Left renal cortex interstitium (tissue), 4 donors: ENCODE measurements around the gene ITPR3. TPM values are rescaled to one million over a fixed set of nuclear protein-coding genes. Genes with fewer than 3 reads are reported as not detected.

Source experiments
- DNase-seq, 4 donors: peaks; one replicate each; pipeline ENCODE4 v3.0.0-alpha.2; 2013; ENCODE audit warnings: low read depth in 4 of 4, low spot score in 2 of 4, missing footprints in 1 of 4
- polyA plus RNA-seq, 4 donors: library from polyadenylated mRNA; unstranded; fragments of 120-200 nt; gene quantifications; one replicate each; pipeline ENCODE4 v1.2.1, GENCODE V29; 2013; ENCODE audit not compliant: insufficient read length in 4 of 4

Gene ITPR3
- polyA plus RNA-seq, result 10 to 100 TPM in 1 of 4 donors, 1 to 10 TPM in 3; 7.9 to 10.4 (median 8.4) TPM

GRCh38 chr6:33620856-33621710, at the start of gene ITPR3:
TSS of gene ITPR3 (plus strand) at chr6:33621322. CDS start at chr6:33621603, 281 bp downstream.
- DNase-seq, result no peak

DNA sequence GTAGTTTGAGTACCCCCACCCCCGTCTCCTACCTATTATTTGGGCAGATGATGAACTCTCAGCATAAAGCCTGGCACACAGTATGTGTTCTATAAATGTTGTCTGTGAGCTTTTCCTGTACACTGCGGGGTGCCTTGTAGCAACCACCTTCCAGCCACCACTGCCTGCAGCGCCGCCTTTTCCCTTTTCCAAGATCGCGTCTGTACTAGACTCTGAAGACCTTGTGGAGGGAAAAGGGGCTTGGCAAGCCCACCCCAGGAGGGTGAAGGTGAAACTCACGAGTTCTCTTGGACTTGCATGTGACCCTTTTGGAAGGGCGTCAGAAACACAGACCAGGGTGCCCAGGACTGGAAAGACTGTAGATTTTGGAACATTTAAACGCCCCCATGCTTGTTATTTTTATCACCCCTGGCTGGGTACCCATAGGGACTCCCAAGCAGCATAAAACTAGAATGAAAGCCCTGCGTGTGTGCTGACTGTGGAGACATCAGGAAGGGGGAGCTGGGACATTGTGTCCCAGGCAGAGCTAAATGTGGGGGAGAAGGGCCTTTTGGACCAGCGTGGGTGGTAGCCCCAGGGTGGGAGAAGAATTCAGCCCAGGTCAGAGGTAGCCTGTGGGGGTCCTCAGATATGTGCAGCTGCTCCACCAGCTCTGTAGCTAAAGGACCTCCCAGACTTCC, 49.3 kb upstream of the ITPR3 start:
- DNase-seq, result no peak

- DNase-seq, result no peak
Observed at GRCh38 chr6:33575211-33575610, 45.9 kb upstream of the ITPR3 start.

- no peak for DNase-seq
Observed at GRCh38 chr6:33576668-33577067, 44.5 kb upstream of the ITPR3 start.

GRCh38 chr6:33577106-33577535, 44.0 kb upstream of the ITPR3 start:
- no peak for DNase-seq

GRCh38 chr6:33577718-33578117, 43.4 kb upstream of the ITPR3 start:
- no peak for DNase-seq

DNA sequence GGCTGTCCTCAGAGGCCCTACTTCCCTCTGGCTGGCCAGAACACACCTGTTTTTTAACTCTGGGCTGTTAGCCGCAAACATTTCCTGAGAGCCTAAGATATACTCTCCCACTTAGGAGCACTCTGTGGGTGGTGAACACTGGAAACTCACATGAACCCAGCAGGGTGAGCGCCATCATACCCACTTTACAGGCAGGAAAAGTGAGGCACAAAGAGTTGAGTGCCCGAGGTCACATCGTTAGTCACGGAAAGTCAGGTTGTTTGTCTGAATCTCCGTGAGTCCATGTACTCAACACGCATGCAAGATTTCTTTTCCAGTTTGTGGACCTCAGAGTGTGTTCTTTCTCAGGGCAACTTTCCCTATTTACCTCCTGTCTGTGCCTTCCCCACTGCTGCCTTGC, 43.0 kb upstream of the ITPR3 start:
- no peak for DNase-seq

DNA sequence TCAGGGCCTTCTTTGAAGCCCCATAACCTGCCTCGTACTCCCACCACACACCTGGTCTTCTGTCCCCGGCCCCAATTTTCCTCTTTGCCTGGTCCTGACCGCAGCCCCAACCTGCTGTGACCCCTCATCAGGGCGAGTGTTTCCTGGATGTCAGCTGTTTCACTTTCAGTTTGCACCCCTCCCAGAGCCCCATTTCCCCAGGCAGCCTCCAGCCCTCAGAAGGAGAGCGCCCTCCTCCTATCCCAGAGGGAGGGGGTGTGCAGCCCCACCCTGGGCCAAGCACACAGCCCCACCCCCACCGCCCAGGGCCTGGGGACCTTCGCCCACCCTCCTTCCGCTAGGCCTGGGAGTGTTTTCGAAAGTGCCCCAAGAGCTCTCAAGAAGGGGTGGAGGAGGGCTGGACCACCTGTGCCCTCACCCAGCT, 42.5 kb upstream of the ITPR3 start:
- no peak for DNase-seq

DNA sequence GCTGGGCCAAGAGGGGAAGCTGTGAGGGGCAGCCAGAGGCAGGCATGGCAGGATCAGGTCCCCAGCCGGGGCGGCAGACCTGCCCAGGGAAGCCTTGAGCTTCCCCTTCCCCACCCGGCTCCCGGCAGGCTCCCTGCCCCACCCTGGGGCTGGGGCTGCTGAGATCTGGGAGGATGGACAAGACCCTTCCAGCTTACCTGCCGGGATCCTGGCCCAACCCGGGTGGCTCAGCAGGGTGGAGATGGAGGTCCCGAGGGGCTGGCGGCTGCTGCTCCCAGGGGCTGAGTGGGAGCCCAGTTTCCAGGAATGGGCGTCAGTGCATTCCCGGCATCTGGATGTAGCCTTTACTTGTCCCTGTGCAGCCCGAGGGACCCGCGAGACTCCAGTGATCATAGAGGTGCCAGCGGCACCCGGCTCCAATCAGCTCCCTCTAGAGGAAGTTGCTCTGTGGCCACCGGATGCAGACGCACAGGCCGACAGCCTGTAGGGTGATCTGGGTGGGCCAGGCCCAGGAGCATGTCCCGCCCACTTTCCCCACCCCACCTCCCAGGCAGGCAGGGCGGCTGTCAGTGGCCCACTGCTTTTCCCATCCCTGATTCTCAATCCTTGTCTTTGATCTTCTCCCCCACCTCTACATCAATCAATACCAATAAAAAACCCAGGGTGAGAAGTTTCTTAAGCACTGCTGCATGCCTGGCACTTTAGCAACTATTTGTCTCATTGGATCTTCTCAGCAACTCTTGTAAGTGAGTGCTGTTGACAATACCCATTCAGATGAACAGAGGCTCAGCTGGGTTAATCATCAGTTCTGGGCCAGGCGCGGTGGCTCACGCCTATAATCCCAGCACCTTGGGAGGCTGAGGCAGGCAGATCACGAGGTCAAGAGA, 41.1 kb upstream of the ITPR3 start, which contains the start of gene BAK1:
Gene BAK1 (minus strand): TSS at position 449 of the 887 bp plus-strand sequence. CDS start 2,672 bp downstream, outside the sequence.
- peak in 3 of 4 donors; percentile 55 to 88 (median 80) for DNase-seq

GRCh38 chr6:33581186-33581585, 39.9 kb upstream of the ITPR3 start:
- no peak for DNase-seq

DNA sequence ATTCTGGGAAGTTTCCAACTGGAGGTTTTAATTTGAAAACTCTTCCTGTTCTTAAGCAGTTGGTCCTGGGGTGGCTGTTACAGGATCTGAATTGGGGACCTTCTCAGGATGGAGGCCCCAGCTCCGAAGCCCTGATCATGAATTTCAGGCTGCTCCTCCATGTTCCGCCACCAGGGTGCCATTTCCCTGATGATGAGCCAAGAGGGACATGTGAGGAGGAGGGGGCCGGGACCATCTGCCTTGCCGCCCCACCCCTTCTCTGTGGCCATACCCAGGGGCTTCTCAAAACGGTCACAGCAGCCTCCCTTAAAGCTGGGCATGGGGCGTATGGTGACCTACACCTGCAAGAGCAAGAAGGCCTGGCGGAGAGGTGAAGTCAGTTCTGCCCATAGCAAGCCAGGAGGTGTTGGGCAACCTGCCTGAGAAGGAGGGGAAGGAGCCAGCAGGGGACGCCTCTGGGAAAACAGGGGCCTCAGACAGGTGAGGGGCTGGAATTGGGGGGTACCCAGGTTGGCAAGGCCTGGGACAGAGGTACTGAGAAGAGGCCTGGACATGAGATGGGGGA, 37.4 kb upstream of the ITPR3 start:
- no peak for DNase-seq

DNA sequence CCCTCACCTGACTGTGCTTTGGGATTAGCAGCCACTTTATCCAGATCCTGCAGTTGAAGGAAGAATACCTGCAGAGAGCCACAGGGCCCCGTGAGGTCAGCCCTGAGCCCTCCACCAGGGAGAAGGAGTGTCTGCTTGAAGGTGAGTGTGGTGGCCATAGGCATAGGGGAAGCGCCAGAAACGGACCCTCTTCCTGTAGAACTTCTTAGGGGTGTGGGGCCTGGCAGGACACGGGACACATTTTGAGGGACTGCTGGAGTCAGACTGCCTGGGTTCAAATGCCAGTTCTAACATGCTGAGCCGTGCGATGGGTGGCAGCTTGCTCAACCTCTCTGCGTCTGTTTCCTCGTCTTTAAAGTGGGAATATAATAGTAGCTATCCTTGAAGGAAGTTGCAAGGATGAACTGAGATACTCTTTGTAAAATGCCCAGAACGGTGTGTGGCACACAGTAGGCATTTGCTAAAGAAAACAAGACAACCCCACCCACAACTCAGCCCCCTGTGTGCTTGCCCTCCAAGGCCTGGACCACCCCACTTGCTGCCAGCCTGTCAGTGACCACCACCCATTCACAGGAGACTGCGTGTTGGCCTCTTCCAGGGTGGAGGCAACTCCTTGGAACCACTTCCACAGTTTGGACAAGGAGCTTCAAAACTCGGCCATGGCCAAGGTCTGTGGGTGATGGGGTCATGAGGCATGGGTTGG, 36.3 kb upstream of the ITPR3 start:
- DNase-seq, result no peak

- no peak for DNase-seq
Observed at GRCh38 chr6:33585403-33586107, 35.6 kb upstream of the ITPR3 start.

DNA sequence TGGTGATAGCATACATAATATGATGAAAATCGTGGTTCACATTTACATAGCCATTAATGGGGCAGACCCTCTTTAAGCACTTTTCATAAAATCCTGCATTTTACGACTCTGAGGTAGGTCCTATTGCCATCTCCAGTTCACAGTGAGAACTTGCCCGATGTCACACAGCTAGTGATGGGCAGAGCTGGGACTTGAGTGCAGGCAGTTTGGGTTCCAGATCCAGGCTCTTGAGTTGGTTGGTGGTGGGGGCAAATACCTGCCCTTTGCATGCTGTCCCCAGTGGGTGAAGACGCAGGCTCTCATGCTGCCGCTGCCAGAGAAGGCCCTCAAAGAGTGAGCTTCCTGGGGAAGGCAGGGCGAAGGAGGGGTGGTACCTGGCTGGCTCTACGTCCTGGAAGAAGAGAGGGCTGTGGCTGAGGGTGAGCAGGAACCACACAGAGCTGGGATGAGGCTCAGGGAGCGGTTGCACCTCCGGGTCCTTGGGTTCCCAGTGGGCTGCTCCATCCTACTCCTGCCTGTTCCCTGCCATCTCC, 34.9 kb upstream of the ITPR3 start:
- no peak for DNase-seq

DNA sequence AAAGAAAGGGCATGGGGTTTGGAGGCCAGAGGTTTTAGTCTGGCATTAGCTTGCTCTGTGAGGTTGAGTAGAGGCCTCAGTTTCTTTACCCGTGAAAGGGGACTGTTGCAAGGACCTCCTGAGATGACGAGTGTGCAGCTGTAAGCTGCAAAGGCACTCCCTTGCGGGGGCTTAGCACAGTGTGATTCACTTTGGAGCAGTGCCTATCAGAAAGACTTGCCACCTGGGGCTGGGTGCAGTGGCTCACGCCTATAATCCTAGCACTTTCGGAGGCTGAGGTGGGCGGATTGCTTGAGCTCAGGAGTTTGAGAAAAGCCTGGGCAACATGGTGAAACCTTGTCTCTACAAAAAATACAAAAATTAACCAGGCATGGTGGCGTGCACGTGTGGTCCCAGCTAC, 33.6 kb upstream of the ITPR3 start:
- no peak for DNase-seq

DNA sequence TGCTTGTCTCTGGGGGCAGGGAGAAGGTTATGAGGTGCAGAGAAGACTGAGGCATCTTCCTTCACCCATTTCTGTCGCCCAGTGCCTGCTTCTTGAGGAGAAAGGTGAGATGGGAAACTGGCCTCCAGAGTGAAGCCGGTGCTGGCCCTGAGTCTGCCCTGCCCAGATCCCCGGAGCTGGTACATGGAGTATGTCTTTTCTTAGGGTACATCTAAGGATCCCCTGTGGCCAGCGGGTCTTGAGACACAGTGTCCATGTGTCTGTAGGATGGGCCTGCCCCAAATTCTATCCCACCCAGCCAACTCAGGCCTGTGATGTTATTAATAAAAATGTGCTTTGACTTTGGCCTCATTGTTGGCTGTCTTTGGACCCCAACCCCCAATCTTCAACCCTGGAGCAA, 32.2 kb upstream of the ITPR3 start:
- DNase-seq, result no peak

DNA sequence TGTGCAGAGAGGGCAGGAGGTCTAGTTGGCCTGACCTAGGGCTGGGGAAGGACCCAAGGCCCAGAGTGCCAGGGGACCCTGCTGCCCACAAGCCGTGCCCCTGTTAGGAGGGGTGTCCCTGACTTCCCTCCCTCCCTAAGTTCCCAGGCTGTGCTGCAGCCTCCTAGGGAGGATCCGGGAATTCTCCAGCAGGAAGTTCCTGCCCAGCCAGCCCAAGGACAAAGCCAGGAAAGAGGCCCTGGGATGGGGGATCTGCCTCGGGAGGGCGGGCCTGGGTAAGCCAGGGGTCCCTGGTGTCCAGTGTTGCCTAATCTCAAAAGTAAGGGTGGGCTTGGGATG, 31.8 kb upstream of the ITPR3 start:
- no peak for DNase-seq

DNA sequence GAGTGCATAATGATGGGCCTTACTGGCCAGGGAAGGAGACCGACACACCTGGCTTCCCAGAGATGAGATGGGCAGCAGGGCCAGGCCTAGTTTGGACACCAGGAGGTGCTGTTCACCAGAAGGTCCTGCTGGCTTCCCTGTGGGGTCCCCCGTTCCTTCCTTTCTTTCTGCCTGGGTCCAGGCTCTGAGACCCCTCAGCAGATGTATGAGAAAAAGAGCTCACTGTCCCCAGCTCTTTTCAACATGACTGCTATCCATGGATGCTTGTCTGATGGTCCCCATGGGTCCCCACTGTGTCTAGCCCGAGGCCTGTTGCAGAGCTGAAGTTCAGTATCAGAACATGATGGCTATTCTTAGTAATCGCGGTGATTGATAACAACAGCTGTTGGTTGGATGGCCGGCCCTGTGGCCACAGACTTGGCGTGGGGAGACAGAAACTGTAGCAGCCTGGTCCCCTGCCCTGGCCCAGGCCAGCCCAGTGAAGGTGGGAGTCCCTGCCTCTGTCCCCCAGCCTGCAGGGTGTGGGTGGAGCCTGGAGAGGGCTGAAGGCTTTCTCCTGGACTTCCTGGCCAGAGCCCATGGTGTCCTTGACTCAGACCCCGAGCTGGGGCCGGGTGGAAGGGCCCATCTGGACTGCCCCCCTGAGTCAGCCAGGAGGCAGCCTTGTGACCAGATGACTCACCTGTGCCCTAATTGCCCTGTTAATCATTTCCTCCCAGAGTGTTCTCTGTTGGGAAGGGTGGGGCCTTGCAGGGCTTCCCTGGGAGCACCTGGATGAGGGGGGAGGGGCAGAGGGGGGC, 31.2 kb upstream of the ITPR3 start:
- no peak for DNase-seq
